Measurements from ENCODE around the gene PRDX3.

DNA sequence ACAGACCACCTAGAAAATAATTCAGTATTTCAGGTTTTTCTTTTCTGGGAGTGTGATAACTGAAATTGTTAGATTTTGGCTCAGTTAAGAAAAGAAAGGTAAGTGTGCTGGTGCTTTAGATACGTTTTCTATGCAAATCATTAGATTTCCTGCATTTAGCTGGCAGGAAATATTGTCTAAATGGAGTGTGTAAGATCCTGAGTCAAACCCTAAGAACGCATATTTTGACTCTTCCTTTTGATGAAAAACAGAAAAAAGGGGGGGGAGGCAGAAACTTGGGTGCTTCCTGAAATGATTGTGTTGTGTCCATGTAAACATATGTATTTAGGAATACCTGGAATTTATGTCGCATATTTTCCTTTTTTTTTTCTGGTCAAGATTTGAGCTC lies 29.9 kb upstream of the PRDX3 start:
- TF ChIP-seq, protein P1, sequence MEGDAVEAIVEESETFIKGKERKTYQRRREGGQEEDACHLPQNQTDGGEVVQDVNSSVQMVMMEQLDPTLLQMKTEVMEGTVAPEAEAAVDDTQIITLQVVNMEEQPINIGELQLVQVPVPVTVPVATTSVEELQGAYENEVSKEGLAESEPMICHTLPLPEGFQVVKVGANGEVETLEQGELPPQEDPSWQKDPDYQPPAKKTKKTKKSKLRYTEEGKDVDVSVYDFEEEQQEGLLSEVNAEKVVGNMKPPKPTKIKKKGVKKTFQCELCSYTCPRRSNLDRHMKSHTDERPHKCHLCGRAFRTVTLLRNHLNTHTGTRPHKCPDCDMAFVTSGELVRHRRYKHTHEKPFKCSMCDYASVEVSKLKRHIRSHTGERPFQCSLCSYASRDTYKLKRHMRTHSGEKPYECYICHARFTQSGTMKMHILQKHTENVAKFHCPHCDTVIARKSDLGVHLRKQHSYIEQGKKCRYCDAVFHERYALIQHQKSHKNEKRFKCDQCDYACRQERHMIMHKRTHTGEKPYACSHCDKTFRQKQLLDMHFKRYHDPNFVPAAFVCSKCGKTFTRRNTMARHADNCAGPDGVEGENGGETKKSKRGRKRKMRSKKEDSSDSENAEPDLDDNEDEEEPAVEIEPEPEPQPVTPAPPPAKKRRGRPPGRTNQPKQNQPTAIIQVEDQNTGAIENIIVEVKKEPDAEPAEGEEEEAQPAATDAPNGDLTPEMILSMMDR (IDR thresholded peaks at IDR 0.05) = no peak
- TF ChIP-seq POLR2AphosphoS5 (IDR thresholded peaks at IDR 0.05) = no peak
- TF ChIP-seq EP300 (IDR thresholded peaks at IDR 0.05) = no peak
- TF ChIP-seq POLR2A (IDR thresholded peaks at IDR 0.05) = no peak

All from suprapubic skin (tissue), 4 donors.